Measurements from ENCODE around the gene GPR107.

GRCh38 chr9:130154816-130155215 lies 101.1 kb downstream of the GPR107 start:
- TF ChIP-seq CTCF (IDR thresholded peaks at IDR 0.05) (no peak), POLR2AphosphoS5 (IDR thresholded peaks at IDR 0.05) (no peak)

Data from esophagus muscularis mucosa (tissue), 3 donors.